HG02763 (cell line): ENCODE data around the gene FSIP1.

Source experiments
- ATAC-seq: cut with Tn5 transposase; IDR thresholded peaks from one replicate; pipeline ENCODE4 v1.9.1; 2021; ENCODE audit warnings: mild to moderate bottlenecking, moderate library complexity; ENCODE audit not compliant: unreplicated experiment

FSIP1 gene

DNA sequence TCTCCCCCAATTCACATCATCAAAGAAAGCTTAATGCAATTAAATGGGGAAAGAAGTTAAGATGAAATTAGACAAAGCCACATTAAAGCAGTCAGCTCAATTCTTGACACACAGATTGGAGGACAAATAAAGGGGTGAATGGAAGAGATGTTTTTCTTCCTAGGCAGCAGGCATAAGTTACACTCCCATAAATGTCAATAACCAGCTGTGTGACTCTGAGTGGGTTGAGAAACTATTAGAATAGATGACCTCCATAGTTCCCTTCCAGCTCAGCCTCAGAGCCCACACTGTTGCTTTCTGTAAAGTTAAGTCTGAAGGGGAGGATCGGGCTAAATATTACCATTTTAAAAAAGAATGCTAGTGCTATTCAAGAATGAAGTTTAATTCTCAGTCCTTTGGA, 130.8 kb downstream of the FSIP1 start:
- ATAC-seq = no peak

DNA sequence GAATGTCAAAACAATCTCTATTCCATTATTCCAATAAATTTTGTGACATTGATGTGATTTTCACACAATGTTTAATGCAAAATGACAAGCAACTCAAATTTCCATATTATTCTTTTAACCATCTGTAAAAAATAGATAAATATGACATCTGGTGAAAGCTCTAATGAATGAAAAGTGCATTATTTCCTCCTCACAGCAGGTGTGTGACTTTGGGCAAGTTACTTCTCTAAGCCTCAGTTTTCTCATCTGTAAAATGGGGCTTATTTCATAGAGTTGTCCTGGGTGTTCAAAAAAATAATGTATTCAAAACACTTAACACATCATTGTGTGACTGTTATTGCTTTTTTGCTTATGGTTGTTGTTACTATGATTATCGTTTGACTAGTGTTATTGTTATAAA, 131.3 kb downstream of the FSIP1 start:
- no peak for ATAC-seq

GRCh38 chr15:39649757-39650156, 132.9 kb downstream of the FSIP1 start:
- no peak for ATAC-seq

DNA sequence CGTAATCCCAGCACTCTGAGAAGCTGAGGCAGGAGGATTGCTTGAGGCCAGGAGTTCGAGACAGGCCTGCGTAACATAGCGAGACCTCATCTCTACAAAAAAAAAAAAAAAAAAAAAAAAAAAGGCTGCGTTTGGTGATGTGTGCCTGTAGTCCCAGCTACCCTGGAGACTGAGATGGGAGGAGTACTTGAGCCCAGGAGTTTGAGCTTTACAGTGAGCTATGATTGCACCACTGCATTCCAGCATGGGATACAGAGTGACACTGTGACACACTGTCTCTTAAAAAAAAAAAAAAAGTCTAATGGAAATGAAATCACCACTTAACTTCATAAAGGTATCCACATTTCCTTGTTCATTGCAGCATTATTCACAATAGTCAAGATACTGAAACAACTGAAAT, 136.2 kb downstream of the FSIP1 start:
- no peak for ATAC-seq

- no peak for ATAC-seq
Observed at GRCh38 chr15:39645976-39646257, 136.7 kb downstream of the FSIP1 start.

DNA sequence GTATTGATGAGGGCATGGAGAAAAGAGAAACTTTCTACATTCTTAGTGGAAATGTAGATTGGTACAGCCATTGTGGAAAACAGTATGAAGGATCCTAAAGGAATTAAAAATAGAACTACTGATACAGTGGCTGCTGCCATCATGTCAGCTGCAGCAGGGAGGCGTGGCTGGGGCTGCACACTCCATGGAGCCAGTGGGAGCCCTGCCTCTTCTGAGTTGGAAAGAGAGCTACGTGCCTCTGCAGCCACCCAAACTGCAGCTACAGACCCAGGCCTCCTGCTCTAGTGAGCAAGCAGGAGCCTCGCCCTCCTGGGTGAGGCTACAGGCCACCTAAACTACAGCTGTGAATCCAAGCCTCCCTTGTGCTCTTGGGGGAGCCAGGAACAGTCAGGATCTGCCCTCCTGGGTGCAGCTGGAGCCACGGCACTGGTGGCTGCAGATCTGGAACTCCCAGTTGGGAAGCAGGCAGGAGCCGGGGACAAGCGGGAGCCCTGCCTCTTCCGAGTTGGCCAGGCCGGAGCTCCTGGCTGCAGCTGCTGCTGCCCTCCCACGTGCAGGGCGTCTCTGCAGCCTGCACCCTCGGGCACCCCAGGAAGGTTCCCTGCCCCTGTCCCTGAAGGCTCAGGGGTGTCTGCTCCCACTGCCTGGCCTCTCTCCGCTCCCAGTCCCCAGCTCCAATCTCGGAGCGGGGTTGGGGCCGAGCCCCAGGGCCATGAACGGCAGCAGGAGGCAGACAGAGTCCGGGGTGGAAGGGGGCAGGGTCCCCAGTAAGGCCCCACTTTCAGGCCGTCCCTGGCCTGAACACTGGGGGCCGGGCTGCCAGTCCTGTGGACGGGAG, 137.3 kb downstream of the FSIP1 start:
- no peak for ATAC-seq

DNA sequence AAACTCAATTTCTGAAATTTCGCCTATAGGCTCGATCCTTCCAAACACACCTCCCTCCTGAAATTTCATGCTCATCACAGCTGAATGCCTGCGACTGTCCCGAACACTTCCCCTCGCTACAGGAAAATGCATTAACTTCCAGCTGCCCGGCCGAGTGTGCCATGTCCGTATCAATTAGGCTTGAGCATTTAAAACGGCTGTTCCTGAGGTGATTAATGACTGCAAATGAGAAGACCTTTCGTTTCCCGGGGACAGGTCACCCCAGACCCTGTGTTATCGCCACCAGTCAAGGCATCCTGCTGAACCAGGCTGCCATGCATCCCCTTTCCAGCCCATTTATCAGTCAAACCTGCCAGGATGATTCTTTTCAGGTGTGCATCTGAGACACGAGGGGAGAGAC, 138.5 kb downstream of the FSIP1 start:
- ATAC-seq = no peak

GRCh38 chr15:39643727-39644126, 138.9 kb downstream of the FSIP1 start:
- ATAC-seq = no peak

GRCh38 chr15:39642011-39642640, 140.5 kb downstream of the FSIP1 start:
- ATAC-seq = no peak

DNA sequence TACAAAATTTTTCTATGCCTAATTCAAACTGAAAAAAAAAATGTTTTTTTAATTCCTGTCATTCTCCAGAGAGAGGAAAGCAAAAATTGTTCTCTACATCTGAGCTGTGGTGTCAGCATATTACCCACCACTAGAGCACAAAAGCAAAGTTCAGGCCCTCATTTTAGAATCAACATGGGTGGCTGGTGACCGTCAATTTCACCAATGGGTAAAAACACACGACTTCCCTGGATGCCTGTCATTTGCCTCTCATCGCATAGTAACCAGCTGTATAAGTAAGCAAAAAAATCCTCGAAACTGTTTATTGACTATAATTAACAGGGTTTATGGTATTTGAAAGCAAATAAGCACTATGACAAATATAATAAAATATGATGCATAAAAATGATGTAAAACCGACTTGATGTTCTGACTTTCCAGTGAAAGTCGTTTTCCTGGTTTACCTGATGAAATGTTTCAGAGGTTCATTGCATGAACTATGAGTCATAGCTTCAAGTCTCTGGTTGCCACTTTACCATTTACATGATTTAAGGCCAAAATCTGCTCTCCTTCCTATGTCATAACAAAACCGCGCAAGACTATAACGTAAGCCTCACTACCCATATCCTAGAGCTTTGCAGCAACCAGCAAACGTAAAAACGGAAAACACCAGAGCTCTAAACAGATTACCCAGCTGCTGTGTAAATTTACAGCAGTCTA, 141.3 kb downstream of the FSIP1 start:
- no peak for ATAC-seq

DNA sequence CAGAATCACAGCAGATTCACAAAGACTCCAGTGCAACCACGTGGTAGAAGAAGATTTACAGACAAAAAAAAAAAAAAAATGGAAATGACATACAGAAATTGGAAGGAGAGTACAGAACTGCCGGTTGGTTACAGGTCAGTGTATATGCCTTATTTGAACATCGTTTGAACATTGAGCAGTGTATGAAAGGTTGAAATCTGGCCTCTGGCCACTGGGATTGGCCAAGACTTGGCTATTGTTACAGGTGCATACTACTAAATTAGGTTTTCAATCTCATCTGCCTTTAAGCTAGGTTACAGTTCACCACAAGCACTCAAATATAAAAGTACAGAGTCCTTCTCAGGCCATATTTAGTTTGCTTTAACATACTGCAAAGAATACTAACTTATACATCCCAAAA, 142.0 kb downstream of the FSIP1 start:
- no peak for ATAC-seq

GRCh38 chr15:39639037-39639436, 143.6 kb downstream of the FSIP1 start:
- ATAC-seq = no peak

DNA sequence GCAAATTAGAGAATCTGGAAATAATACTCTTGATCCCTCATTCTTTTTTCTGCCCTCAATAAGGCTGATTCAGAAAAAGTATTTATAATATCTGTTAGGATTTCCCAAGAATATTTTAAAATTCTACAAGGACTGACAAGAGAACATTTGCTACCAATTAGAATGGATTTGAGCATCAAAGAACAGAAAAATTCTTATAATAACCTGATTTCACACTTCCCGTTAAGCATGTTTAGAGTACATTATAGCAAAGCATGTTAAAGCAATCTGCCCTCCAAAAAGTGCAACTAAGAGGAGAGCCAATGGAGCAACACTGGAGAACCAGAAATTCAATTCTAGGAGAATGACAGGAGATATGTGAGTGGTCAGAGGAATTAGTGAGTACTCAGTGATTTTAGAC, 144.6 kb downstream of the FSIP1 start:
- ATAC-seq = no peak

DNA sequence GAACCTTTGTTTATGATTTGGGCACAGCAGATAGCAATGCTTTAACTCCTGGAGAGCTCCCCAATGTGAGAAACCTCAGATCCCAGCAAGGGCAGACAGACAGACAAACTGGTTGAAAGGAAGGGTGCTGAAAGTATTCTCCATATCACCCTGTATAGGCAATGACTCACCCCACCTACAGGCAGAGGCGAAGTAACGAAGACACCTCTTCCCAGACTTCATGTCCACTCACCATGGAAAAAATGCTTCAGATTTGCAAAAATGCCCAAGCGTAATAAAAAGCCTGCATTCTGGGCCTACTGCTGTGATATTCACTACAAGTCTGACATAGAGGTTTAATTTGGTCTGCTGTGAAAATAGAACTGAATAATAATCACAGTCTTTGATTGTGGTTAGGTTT, 151.3 kb downstream of the FSIP1 start:
- no peak for ATAC-seq

DNA sequence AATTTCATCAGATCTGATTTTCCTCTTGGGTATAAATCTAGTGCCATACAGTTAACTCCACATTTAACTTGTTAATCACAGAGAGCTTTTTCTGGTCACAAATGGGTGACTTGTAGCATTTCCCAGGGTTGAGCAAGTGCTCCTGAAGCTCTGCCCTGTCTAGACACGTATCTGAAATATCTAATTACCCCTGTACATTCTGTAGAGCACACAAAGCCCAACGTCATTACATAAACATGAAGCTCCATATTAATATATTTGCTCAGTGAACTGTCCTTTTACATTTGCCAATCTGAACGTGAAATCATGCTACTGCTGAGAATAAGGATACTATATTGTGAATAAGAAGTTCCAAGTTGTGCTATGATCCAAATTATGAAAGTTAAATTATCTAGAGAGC, 152.7 kb downstream of the FSIP1 start:
- ATAC-seq = no peak

GRCh38 chr15:39629371-39629770, 153.3 kb downstream of the FSIP1 start:
- ATAC-seq = no peak

- no peak for ATAC-seq
Observed at GRCh38 chr15:39628546-39629257, 153.9 kb downstream of the FSIP1 start.

DNA sequence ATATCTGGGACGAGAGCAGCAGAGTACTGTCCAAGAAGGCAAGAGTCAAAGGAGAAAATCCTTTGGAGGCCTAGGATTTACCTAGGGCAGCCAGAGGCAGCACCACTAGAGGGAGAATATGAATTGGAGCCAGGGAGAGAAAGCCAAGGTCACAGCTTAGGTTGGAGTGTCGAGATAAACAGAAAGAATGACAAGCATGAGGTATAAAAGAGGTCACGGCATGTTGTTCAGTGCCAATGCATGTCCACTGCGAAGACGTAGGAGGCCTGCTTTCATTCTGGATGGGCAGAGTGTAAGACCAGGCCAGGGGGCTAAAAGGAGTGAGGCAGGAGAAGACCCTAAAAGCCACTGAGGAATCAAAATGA, 154.5 kb downstream of the FSIP1 start:
- no peak for ATAC-seq

DNA sequence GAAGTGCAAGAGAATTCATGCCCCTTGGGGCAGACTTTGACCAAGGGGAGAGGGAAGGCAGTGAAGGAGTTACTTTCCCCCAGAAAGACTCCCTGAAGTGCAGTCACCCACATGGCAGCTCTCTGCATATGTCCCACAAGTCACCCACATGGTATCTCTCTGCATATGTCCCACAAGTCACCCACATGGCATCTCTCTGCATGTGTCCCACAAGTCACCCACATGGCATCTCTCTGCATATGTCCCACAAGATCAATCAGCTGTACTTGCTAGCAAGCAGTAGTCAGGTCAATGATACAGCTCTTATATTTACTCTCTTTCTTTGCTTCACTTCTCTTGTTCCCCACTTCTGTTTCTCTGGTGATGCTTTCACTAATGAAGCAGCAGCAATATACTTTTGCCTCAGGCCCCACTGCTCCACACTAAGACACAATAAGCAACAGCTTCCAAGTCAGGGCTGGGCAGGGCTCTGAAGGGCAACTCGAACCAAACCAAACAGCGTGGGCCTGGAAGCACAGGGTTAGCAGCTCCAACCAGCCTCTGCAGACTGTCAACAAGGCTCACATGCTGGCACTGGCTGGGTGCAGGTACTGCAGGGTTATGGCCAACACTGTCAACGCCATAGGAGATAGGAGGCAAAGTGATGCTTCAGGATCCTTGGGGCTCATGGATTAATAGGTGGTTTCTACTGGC, 155.0 kb downstream of the FSIP1 start:
- ATAC-seq = no peak

GRCh38 chr15:39625856-39626255, 156.8 kb downstream of the FSIP1 start:
- ATAC-seq = no peak

DNA sequence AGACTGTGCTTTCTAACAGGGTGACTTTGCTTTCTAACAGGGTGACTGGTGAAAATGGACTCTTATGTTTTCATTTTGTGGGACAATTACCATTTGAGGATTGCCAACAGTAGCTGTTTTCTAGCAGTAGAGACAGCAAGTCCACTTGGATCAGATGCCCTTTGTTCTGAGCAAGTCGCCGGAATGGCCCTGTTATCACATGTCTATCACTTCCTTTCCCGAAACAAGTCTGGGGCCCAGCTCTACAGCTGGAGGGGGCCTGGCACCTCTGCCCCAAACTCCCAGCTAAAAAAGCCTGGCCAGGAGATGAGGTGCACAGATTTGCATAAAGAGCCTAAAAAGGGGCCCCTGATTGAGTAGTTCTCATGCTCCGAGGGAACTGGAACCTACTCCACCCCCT, 157.2 kb downstream of the FSIP1 start:
- ATAC-seq = no peak
